CD4-positive, alpha-beta T cell treated with Interleukin-15 for 1 hour (primary cell): ENCODE results near the gene JADE2.
"Not testable (repeated sequence)": the region's sequence is repeated elsewhere in the genome, so short reads cannot be mapped to it uniquely, and the experiment has no call there.

Source experiments
- DNase-seq: peaks from one replicate; pipeline ENCODE4 v3.0.0-alpha.2; 2020

JADE2 gene

GRCh38 chr5:134508521-134509195, 16.8 kb upstream of the JADE2 start:
- no peak for DNase-seq

- no peak for DNase-seq
Observed at GRCh38 chr5:134509308-134510040, 16.0 kb upstream of the JADE2 start.

- no peak for DNase-seq
Observed at GRCh38 chr5:134510970-134511795, 14.3 kb upstream of the JADE2 start.

- DNase-seq = no peak
Observed at GRCh38 chr5:134511796-134512660, 13.4 kb upstream of the JADE2 start.

GRCh38 chr5:134512661-134512999, 12.8 kb upstream of the JADE2 start:
- no peak for DNase-seq

- no peak for DNase-seq
Observed at GRCh38 chr5:134515801-134516200, 9.7 kb upstream of the JADE2 start.

GRCh38 chr5:134516984-134517383, 8.5 kb upstream of the JADE2 start:
- DNase-seq = not testable (repeated sequence)

- no peak for DNase-seq
Observed at GRCh38 chr5:134517553-134517952, 7.9 kb upstream of the JADE2 start.

- DNase-seq = no peak
Observed at GRCh38 chr5:134519989-134520388, 5.5 kb upstream of the JADE2 start.

GRCh38 chr5:134521841-134522240, 3.6 kb upstream of the JADE2 start:
- DNase-seq = no peak

- no peak for DNase-seq
Observed at GRCh38 chr5:134523543-134524271, 1.8 kb upstream of the JADE2 start.

GRCh38 chr5:134524272-134524825, 1.1 kb upstream of the JADE2 start:
- DNase-seq = peak; percentile 67

- DNase-seq = peak; percentile 78
Observed at GRCh38 chr5:134525683-134526482, 413 bp downstream of the JADE2 start.

- peak; percentile 63 for DNase-seq
Observed at GRCh38 chr5:134526483-134527155, 1.1 kb downstream of the JADE2 start.

- DNase-seq = peak; percentile 71
Observed at GRCh38 chr5:134527156-134527960, 1.9 kb downstream of the JADE2 start.

GRCh38 chr5:134527961-134528424, 2.5 kb downstream of the JADE2 start:
- no peak for DNase-seq

GRCh38 chr5:134528556-134528955, 3.1 kb downstream of the JADE2 start:
- no peak for DNase-seq

- DNase-seq = no peak
Observed at GRCh38 chr5:134529460-134529859, 4.0 kb downstream of the JADE2 start.
